H1 (cell line): Measurements from ENCODE around the gene TRAPPC8. TPM values are rescaled to one million over a fixed set of nuclear protein-coding genes. Genes with fewer than 3 reads are reported as not detected.

Experiments used
- CTCF ChIA-PET: fragments of 300-600 bp; sonication (Branson Sonifier 250); formaldehyde crosslinking; loops from one replicate; lab custom pipeline; 2021; ENCODE audit not compliant: partially characterized antibody; lab: Charles Lee
- POLR2A ChIA-PET: fragments of 300-600 bp; sonication (Branson Sonifier 250); formaldehyde crosslinking; loops from one replicate; lab custom pipeline; 2021; ENCODE audit warnings: inconsistent platforms; ENCODE audit not compliant: partially characterized antibody; lab: Charles Lee
- DNase-seq, 2 experiments: peaks; one replicate each; pipeline versions ENCODE4 v3.0.0 to v3.0.0-alpha.2; 2010 to 2022; ENCODE audit warnings: low spot score in 2 of 2, low read depth in 1 of 2, mixed read lengths in 1 of 2
- FAIRE-seq: peaks from 2 replicates; lab custom pipeline; 2011; peaks lifted over from hg19 to GRCh38; lab: Jason Lieb, UNC
- H2AFZ ChIP-seq: 2 replicates; pipeline ENCODE4 v1.8.1; 2012; ENCODE audit warnings: low read length, inconsistent platforms
- H2AK5ac ChIP-seq: 2 replicates; pipeline ENCODE4 v1.6.1; 2013; ENCODE audit warnings: low read depth, low read length
- H2BK120ac ChIP-seq: replicated peaks from 2 replicates; pipeline ENCODE3; 2013; ENCODE audit warnings: low read depth, low read length, inconsistent platforms
- H2BK12ac ChIP-seq: 2 replicates; pipeline ENCODE4 v1.6.1; 2013; ENCODE audit warnings: low read depth, low read length
- H2BK15ac ChIP-seq: 2 replicates; pipeline ENCODE4 v1.6.1; 2013; ENCODE audit warnings: low read length
- H2BK20ac ChIP-seq: 2 replicates; pipeline ENCODE4 v1.6.1; 2013; ENCODE audit warnings: low read length
- H2BK5ac ChIP-seq: 2 replicates; pipeline ENCODE4 v1.6.1; 2013; ENCODE audit warnings: low read depth, low read length
- H3K14ac ChIP-seq: 2 replicates; pipeline ENCODE4 v1.6.1; 2013; ENCODE audit warnings: inconsistent platforms; ENCODE audit not compliant: insufficient read length
- H3K18ac ChIP-seq: 2 replicates; pipeline ENCODE4 v1.6.1; 2013; ENCODE audit warnings: low read length; ENCODE audit errors: extremely low read depth
- H3K23ac ChIP-seq: 2 replicates; pipeline ENCODE4 v1.6.1; 2013; ENCODE audit warnings: inconsistent platforms; ENCODE audit not compliant: insufficient read length
- H3K23me2 ChIP-seq: 2 replicates; pipeline ENCODE4 v1.6.1; 2013; ENCODE audit warnings: low read depth, low read length
- H3K27ac ChIP-seq: 2 replicates; pipeline ENCODE4 v1.6.1; 2011; ENCODE audit warnings: low read depth, low read length, inconsistent platforms
- H3K27me3 ChIP-seq, 4 experiments: replicated peaks in 1 of 4; 1 replicate in 1 of 4; 2 replicates in 3 of 4; pipeline versions ENCODE4 v1.6.1 to v1.8.1; 2011 to 2013; ENCODE audit warnings: low read length in 3 of 4, mild to moderate bottlenecking in 3 of 4, inconsistent platforms in 2 of 4, mixed read lengths in 2 of 4, moderate library complexity in 1 of 4; ENCODE audit not compliant: control insufficient read depth in 3 of 4, insufficient read depth in 3 of 4; ENCODE audit errors: extremely low read depth in 1 of 4
- H3K36me3 ChIP-seq, 4 experiments: 2 replicates each; pipeline versions ENCODE4 v1.6.1 to v1.8.1; 2011 to 2013; ENCODE audit warnings: mild to moderate bottlenecking in 4 of 4, low read length in 3 of 4, moderate library complexity in 2 of 4, control low read depth in 1 of 4, inconsistent platforms in 1 of 4; ENCODE audit not compliant: insufficient read depth in 4 of 4, control insufficient read depth in 2 of 4
- H3K4ac ChIP-seq: replicated peaks from 2 replicates; pipeline ENCODE3; 2013; ENCODE audit warnings: low read length, low read depth, mixed read lengths, inconsistent platforms; ENCODE audit not compliant: insufficient read length
- H3K4me1 ChIP-seq, 4 experiments: replicated peaks in 1 of 4; 1 replicate in 1 of 4; 2 replicates in 3 of 4; pipeline versions ENCODE4 v1.6.1 to v1.8.1; 2011 to 2013; ENCODE audit warnings: low read length in 3 of 4, inconsistent platforms in 2 of 4, mixed read lengths in 1 of 4; ENCODE audit not compliant: insufficient read depth in 4 of 4, control insufficient read depth in 3 of 4
- H3K4me2 ChIP-seq, 2 experiments: 2 replicates each; pipeline versions ENCODE4 v1.6.1 to v1.8.1; 2011 to 2013; ENCODE audit warnings: low read depth in 2 of 2, low read length in 2 of 2, control low read depth in 1 of 2, inconsistent platforms in 1 of 2, mild to moderate bottlenecking in 1 of 2; ENCODE audit not compliant: insufficient read depth in 1 of 2
- H3K4me3 ChIP-seq, 4 experiments: fragments of 200-600, 300-600 bp in 1 of 4; sonication (generic), shearing (Covaris generic), sonication (Bioruptor Twin) in 1 of 4; 2 replicates each; pipeline versions ENCODE4 v1.5.1 to v1.8.1; 2011 to 2016; ENCODE audit warnings: low read length in 4 of 4, low read depth in 3 of 4, control low read depth in 2 of 4, inconsistent platforms in 2 of 4, mild to moderate bottlenecking in 2 of 4, mixed read lengths in 1 of 4, moderate library complexity in 1 of 4; ENCODE audit not compliant: insufficient read depth in 2 of 4; ENCODE audit errors: extremely low read depth in 1 of 4
- H3K56ac ChIP-seq: replicated peaks from 2 replicates; pipeline ENCODE3; 2013; ENCODE audit warnings: low read depth, mild to moderate bottlenecking, mixed read lengths, low read length, inconsistent platforms; ENCODE audit not compliant: insufficient read length
- H3K79me1 ChIP-seq: 2 replicates; pipeline ENCODE4 v1.6.1; 2013; ENCODE audit warnings: low read depth, low read length, control low read depth
- H3K79me2 ChIP-seq, 2 experiments: 2 replicates each; pipeline versions ENCODE4 v1.6.1 to v1.8.1; 2012 to 2013; ENCODE audit warnings: low read length in 2 of 2, mild to moderate bottlenecking in 2 of 2, inconsistent platforms in 1 of 2; ENCODE audit not compliant: insufficient read depth in 2 of 2, control insufficient read depth in 1 of 2
- H3K9ac ChIP-seq, 4 experiments: replicated peaks in 1 of 4; 1 replicate in 1 of 4; 2 replicates in 3 of 4; pipeline versions ENCODE4 v1.6.1 to v1.8.1; 2011 to 2013; ENCODE audit warnings: low read depth in 3 of 4, low read length in 3 of 4, control low read depth in 2 of 4, mild to moderate bottlenecking in 2 of 4, moderate library complexity in 2 of 4, inconsistent platforms in 1 of 4; ENCODE audit errors: extremely low read depth in 1 of 4
- H3K9me3 ChIP-seq, 2 experiments: 2 replicates each; pipeline versions ENCODE4 v1.6.1 to v1.8.1; 2012 to 2013; ENCODE audit warnings: mild to moderate bottlenecking in 2 of 2, moderate library complexity in 2 of 2, control low read depth in 1 of 2, inconsistent platforms in 1 of 2, low read depth in 1 of 2, low read length in 1 of 2, mixed read lengths in 1 of 2; ENCODE audit not compliant: insufficient read depth in 2 of 2
- H4K20me1 ChIP-seq, 2 experiments: replicated peaks in 1 of 2; 2 replicates each; pipeline versions ENCODE3 to v1.8.1; 2011 to 2013; ENCODE audit warnings: inconsistent platforms in 2 of 2, low read length in 2 of 2, mild to moderate bottlenecking in 1 of 2; ENCODE audit not compliant: insufficient read depth in 2 of 2, control insufficient read depth in 1 of 2
- H4K5ac ChIP-seq: 2 replicates; pipeline ENCODE4 v1.6.1; 2013; ENCODE audit warnings: low read length, low read depth, mixed read lengths, inconsistent platforms; ENCODE audit not compliant: insufficient read length
- H4K8ac ChIP-seq: 2 replicates; pipeline ENCODE4 v1.8.0; 2013; ENCODE audit warnings: mild to moderate bottlenecking, moderate library complexity, low read length, inconsistent platforms; ENCODE audit not compliant: insufficient read depth; ENCODE audit errors: extremely low read depth
- H4K91ac ChIP-seq: replicated peaks from 2 replicates; pipeline ENCODE3; 2013; ENCODE audit warnings: low read length, mixed read lengths, inconsistent platforms; ENCODE audit not compliant: insufficient read length
- CREB1 ChIP-seq: IDR thresholded peaks from 2 replicates; pipeline ENCODE4 v1.6.1; 2012; ENCODE audit warnings: inconsistent platforms
- EZH2 ChIP-seq: fragments of 200-600 bp; sonication (generic); IDR thresholded peaks from 2 replicates; pipeline ENCODE4 v1.7.1; 2012; ENCODE audit warnings: low read depth, mild to moderate bottlenecking, moderate library complexity, low read length, inconsistent platforms; ENCODE audit not compliant: severe bottlenecking
- JUND ChIP-seq: IDR thresholded peaks from 2 replicates; pipeline ENCODE4 v1.6.1; 2011; ENCODE audit warnings: mild to moderate bottlenecking, improper control_type of control experiment, low read length
- NANOG ChIP-seq: IDR thresholded peaks from 2 replicates; pipeline ENCODE4 v1.6.1; 2011; ENCODE audit warnings: low read length, low read depth, mild to moderate bottlenecking, inconsistent platforms; ENCODE audit not compliant: insufficient read depth, poor library complexity, severe bottlenecking
- POU5F1 ChIP-seq: IDR thresholded peaks from 2 replicates; pipeline ENCODE4 v1.6.1; 2011; ENCODE audit warnings: low read depth, mild to moderate bottlenecking, low read length, moderate library complexity
- RNF2 ChIP-seq: fragments of 200-900, 300-1000 bp; sonication (generic); IDR thresholded peaks from 2 replicates; pipeline ENCODE4 v1.7.1; 2016; ENCODE audit warnings: borderline replicate concordance, low read depth, mild to moderate bottlenecking, antibody characterized with exemption, low read length; ENCODE audit not compliant: poor library complexity, severe bottlenecking; ENCODE audit errors: missing control alignments
- RXRA ChIP-seq: IDR thresholded peaks from 2 replicates; pipeline ENCODE4 v1.6.1; 2011; ENCODE audit warnings: low read depth, mild to moderate bottlenecking, low read length, moderate library complexity; ENCODE audit not compliant: insufficient read depth
- SP4 ChIP-seq: IDR thresholded peaks from 2 replicates; pipeline ENCODE4 v1.6.1; 2012; ENCODE audit warnings: low read length, inconsistent platforms
- SUZ12 ChIP-seq: fragments of 200-600 bp; sonication (generic); IDR thresholded peaks from 2 replicates; pipeline ENCODE4 v1.6.1; 2012; ENCODE audit warnings: mild to moderate bottlenecking, inconsistent platforms, low read length, moderate library complexity, mixed read lengths
- TEAD4 ChIP-seq: IDR thresholded peaks from 2 replicates; pipeline ENCODE4 v1.6.1; 2012; ENCODE audit warnings: low read depth, low read length, inconsistent platforms, mixed read lengths
- WGBS, 2 experiments: shearing (Covaris generic) in 1 of 2; methylation state at CpG; one replicate each; pipeline versions ENCODE4 v1.1.6 to v1.1.7; 2013 to 2015; ENCODE audit warnings: low lambda C conversion rate in 2 of 2, mixed read lengths in 2 of 2, inconsistent platforms in 1 of 2, low coverage in 1 of 2, missing lambda C conversion rate in 1 of 2; ENCODE audit not compliant: insufficient replicate concordance in 2 of 2, insufficient coverage in 1 of 2, insufficient read length in 1 of 2; ENCODE audit errors: extremely low coverage in 1 of 2, missing lambda C conversion rate in 1 of 2; 5-methylcytosine and 5-hydroxymethylcytosine counted together
- polyA plus RNA-seq, 7 experiments: library from polyadenylated mRNA; depleted of rRNA in 3 of 7; stranded (reverse) in 5 of 7; unstranded in 2 of 7; fragments of >200 nt in 5 of 7; fragments of 200-250 nt in 2 of 7; gene quantifications; 1 replicate in 5 of 7; 2 replicates in 1 of 7; 4 replicates in 1 of 7; pipeline versions ENCODE4 v1.2.1 to v1.2.3, GENCODE V29; 2011 to 2013; ENCODE audit warnings: missing spikeins in 2 of 7, mixed read lengths in 2 of 7
- total RNA-seq: library from RNA; stranded (reverse); fragmentation: NEBNext Ultra II Directional; extraction: Animal tissue kit (Norgen Biotek cat#: 25700); gene quantifications from 2 replicates; pipeline ENCODE4 v1.2.1, GENCODE V29; 2021
- TF ChIP-seq, protein P1 (sequence below): IDR thresholded peaks from 2 replicates; pipeline ENCODE4 v1.6.1; 2012; ENCODE audit warnings: inconsistent platforms

TRAPPC8 gene
- total and polyA plus RNA-seq, 2 of the 8 experiments (the other 6 are each of a cell fraction or from before 2014, with no cell fraction given), result 43.6 to 56.5 TPM

GRCh38 chr18:31801078-31801477, 141.8 kb downstream of the TRAPPC8 start:
- WGBS, 2 experiments, result 85% methylated on average over 2 of the region's 2 CpGs; no CpG with 5 or more reads in 1 of the 2 experiments
- CTCF ChIA-PET, result no interaction called here
- no peak for FAIRE-seq

More at GRCh38 chr18:31801078-31801477, 141.8 kb downstream of the TRAPPC8 start:
- no peaks in the 10 kb centered on the region for H4K20me1 ChIP-seq
- peaks cover 0 to 1% (median 0%) of the 10 kb centered on the region in 4 experiments; a peak in 2 of 7 replicates for H3K27me3 ChIP-seq
- no peak overlapping the region for H3K4me2 ChIP-seq
- no peak overlapping the region for H3K4me3 ChIP-seq
- no peaks in the 10 kb centered on the region for H3K79me1 ChIP-seq
- H2BK12ac ChIP-seq, result no peak overlapping the region
- H3K27ac ChIP-seq, result no peak overlapping the region
- POLR2A ChIA-PET, result no interaction called here
- no peak overlapping the region for H3K56ac ChIP-seq
- H3K23me2 ChIP-seq, result no peaks in the 10 kb centered on the region
- no peak overlapping the region for H4K8ac ChIP-seq
- H3K23ac ChIP-seq, result no peak overlapping the region
- DNase-seq, result no peak
- H2BK20ac ChIP-seq, result no peak overlapping the region
- H3K36me3 ChIP-seq, result no peaks in the 10 kb centered on the region
- no peak overlapping the region for H4K91ac ChIP-seq
- H3K4me1 ChIP-seq, result no peaks in the 10 kb centered on the region
- H2AK5ac ChIP-seq, result no peak overlapping the region
- no peak overlapping the region for H3K9ac ChIP-seq
- H2BK5ac ChIP-seq, result no peak overlapping the region
- H3K4ac ChIP-seq, result no peak overlapping the region
- no peak overlapping the region for H2AFZ ChIP-seq
- H4K5ac ChIP-seq, result no peak overlapping the region
- H3K18ac ChIP-seq, result no peak overlapping the region
- H2BK15ac ChIP-seq, result no peak overlapping the region
- TF ChIP-seq POU5F1, result no peak
- TF ChIP-seq EZH2, result no peak
- TF ChIP-seq RXRA, result no peak
- TF ChIP-seq TEAD4, result no peak
- no peak for TF ChIP-seq CREB1
- TF ChIP-seq JUND, result no peak
- no peak for TF ChIP-seq SUZ12
- TF ChIP-seq NANOG, result no peak
- TF ChIP-seq SP4, result no peak
- TF ChIP-seq, protein P1, sequence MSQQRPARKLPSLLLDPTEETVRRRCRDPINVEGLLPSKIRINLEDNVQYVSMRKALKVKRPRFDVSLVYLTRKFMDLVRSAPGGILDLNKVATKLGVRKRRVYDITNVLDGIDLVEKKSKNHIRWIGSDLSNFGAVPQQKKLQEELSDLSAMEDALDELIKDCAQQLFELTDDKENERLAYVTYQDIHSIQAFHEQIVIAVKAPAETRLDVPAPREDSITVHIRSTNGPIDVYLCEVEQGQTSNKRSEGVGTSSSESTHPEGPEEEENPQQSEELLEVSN, result no peak
- no peak for TF ChIP-seq RNF2
- TF ChIP-seq, all 59 proteins: peak for 0
- Histone ChIP-seq H3K79me2 (no peaks in the 10 kb centered on the region), H2BK120ac (no peak overlapping the region), H3K14ac (no peak overlapping the region), H3K9me3 (no peaks in the 10 kb centered on the region)
